Activated naive CD8-positive, alpha-beta T cell treated with anti-CD3 and anti-CD28 coated beads, Interleukin-2, amount 50 U/mL, for 24 hours (primary cell): Measurements from ENCODE around the gene HIPK2.

Source experiments
- ATAC-seq: fragments of 150-1000 bp; cut with Tn5 transposase; one replicate; pipeline ENCODE4 v1.10.0; 2021
- DNase-seq: peaks from one replicate; pipeline ENCODE4 v3.0.0; 2021
- H3K27ac Mint-ChIP-seq: one replicate; pipeline ENCODE4 v1.8.0; 2021; ENCODE audit warnings: mild to moderate bottlenecking, mixed read lengths
- H3K27me3 Mint-ChIP-seq: one replicate; pipeline ENCODE4 v1.8.0; 2021; ENCODE audit warnings: mixed read lengths
- H3K36me3 Mint-ChIP-seq: one replicate; pipeline ENCODE4 v1.8.0; 2021; ENCODE audit warnings: low read depth, mixed read lengths
- H3K4me1 Mint-ChIP-seq: one replicate; pipeline ENCODE4 v1.8.0; 2021; ENCODE audit warnings: mixed read lengths
- H3K4me3 Mint-ChIP-seq: one replicate; pipeline ENCODE4 v1.8.0; 2021; ENCODE audit warnings: mild to moderate bottlenecking, moderate library complexity, mixed read lengths
- H3K9me3 Mint-ChIP-seq: one replicate; pipeline ENCODE4 v1.8.0; 2021; ENCODE audit warnings: mixed read lengths

Gene HIPK2

DNA sequence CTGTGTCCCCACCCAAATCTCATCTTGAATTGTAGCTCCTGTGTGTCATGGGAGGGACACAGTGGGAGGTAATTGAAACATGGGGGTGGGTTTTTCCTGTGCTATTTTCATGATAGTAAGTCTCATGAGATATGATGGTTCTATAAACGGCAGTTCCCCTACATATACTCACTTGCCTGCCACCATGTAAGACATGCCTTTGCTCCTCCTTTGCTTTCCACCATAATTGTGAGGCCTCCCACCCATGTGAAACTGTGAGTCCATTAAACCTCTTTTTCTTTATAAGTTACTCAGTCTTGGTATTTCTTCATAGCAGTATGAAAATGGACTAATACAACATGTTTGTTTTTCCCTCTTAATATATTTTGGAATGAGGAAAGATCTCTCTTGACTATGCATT lies 26.8 kb upstream of the HIPK2 start:
- Mint-ChIP-seq H3K4me1 (peaks cover 7% of the 10 kb centered on the region), H3K36me3 (peaks cover 12% of the 10 kb centered on the region)

DNA sequence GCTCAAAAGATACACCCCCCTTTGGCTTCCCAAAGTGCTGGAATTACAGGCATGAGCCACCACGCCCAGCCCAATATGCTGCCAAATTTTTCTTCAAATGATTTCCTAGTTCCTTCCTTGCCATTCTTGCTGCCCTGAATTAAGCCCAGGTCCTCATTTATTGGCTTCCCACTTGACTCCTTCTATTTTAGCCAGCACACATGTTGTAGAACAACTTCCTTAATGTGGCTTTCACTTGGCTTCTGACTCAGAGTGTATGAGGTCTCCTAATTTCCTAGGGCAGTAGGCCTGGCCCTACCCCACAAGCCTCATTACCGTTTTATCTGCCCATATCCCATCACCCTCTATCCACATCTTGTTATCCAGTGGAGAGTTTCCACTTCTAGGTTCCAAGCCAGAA lies 21.8 kb upstream of the HIPK2 start:
- Mint-ChIP-seq H3K9me3 (peaks cover 14% of the 10 kb centered on the region), H3K36me3 (peaks cover 8% of the 10 kb centered on the region), H3K4me3 (no peak overlapping the region), H3K4me1 (peaks cover 16% of the 10 kb centered on the region), H3K27me3 (no peaks in the 10 kb centered on the region), H3K27ac (no peak overlapping the region)
- ATAC-seq (no peak), DNase-seq (no peak)

More for the DNA sequence above, 26.8 kb upstream of the HIPK2 start:
- Mint-ChIP-seq H3K4me3 (no peak overlapping the region), H3K27ac (no peak overlapping the region), H3K9me3 (peaks cover 13% of the 10 kb centered on the region), H3K27me3 (peaks cover 3% of the 10 kb centered on the region)
- no peak for ATAC-seq
- no peak for DNase-seq

DNA sequence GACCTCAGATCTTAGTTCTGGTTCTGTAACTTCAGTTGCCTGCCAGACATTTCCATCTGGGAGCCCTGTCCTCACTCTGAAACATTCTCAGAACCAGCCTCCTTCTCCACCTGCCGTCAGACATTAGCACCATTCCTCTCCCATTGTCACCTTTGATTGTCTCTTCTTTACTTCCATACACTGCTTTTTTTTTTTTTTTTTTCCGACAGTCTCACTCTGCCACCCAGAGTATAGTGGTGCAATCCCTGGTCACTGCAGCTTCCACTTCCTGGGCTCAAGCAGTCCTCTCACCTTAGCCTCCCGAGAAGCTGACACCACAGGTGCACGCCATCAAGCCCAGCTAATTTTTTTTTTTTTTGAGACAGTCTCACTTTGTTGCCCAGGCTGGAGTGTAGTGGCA lies 21.1 kb upstream of the HIPK2 start:
- peaks cover 16% of the 10 kb centered on the region for H3K4me1 Mint-ChIP-seq
- no peak for ATAC-seq
- H3K27ac Mint-ChIP-seq: no peak overlapping the region
- H3K27me3 Mint-ChIP-seq: no peaks in the 10 kb centered on the region
- peaks cover 6% of the 10 kb centered on the region for H3K36me3 Mint-ChIP-seq
- DNase-seq: no peak
- no peak overlapping the region for H3K4me3 Mint-ChIP-seq
- peaks cover 14% of the 10 kb centered on the region for H3K9me3 Mint-ChIP-seq

DNA sequence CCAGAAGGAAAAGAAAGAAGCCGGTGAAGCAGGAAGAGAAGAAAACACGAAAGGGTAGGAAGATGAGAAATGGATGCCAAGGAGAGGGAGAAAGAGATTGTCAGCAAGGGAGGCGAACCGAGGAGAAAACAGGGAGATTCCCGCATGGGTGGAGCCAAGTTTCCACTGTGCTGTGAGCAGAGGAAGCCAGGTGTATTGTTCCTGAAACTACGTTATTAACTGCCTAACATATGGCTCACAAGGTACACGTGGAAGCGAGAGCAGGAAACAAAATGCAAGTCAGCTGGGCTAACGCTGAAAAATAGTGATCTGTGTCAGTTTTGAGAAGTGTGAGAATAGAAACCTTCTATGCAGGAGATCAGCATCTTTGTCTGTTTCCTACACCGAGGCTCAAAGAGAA lies 20.4 kb upstream of the HIPK2 start:
- no peak overlapping the region for H3K27ac Mint-ChIP-seq
- peaks cover 15% of the 10 kb centered on the region for H3K4me1 Mint-ChIP-seq
- no peak for ATAC-seq
- H3K36me3 Mint-ChIP-seq: peaks cover 5% of the 10 kb centered on the region
- peaks cover 13% of the 10 kb centered on the region for H3K9me3 Mint-ChIP-seq
- H3K27me3 Mint-ChIP-seq: no peaks in the 10 kb centered on the region
- H3K4me3 Mint-ChIP-seq: no peak overlapping the region
- no peak for DNase-seq

DNA sequence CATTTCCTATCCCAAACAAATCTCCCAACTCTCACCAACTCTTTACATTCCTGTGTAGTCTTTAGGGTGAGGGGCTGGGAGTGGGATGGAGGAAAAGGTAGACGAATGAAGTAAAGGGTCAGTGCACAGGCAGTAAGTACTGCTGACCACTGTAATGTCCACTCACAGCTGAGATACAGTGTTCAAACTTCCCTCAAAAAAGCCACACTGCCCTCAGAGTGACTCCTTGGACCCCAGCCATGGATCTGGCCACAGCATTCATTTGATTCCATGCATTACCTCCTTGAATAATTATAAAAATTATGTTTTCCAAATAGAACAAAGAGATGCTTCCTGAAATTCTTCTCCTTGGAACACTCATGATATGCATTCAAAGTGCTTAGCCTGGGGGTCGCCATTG lies 19.8 kb upstream of the HIPK2 start:
- peaks cover 7% of the 10 kb centered on the region for H3K9me3 Mint-ChIP-seq
- H3K27me3 Mint-ChIP-seq: no peaks in the 10 kb centered on the region
- no peak for ATAC-seq
- no peaks in the 10 kb centered on the region for H3K36me3 Mint-ChIP-seq
- no peak for DNase-seq
- no peak overlapping the region for H3K27ac Mint-ChIP-seq
- no peak overlapping the region for H3K4me3 Mint-ChIP-seq
- H3K4me1 Mint-ChIP-seq: peaks cover 12% of the 10 kb centered on the region

DNA sequence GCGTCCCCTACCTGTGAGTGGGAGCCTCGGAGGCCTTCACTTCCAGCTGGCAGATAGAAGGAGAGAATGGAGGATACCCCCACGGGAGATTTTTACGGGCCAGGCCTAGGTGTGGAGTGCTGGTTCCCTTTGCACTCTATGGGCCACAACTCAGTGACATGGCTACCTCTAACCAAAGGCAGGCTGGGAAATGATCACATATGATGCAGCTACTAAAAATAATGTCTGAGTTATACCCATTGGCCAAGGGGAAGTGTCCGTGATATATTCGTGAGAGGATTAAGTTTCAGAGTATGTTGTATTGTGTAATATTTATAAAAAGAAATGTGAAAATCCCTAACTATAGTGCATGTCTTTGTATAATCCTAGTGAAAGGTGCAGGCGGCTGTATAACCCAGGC lies 13.5 kb upstream of the HIPK2 start:
- no peak overlapping the region for H3K27ac Mint-ChIP-seq
- ATAC-seq: no peak
- no peaks in the 10 kb centered on the region for H3K27me3 Mint-ChIP-seq
- H3K4me1 Mint-ChIP-seq: no peaks in the 10 kb centered on the region
- H3K36me3 Mint-ChIP-seq: no peaks in the 10 kb centered on the region
- no peak overlapping the region for H3K4me3 Mint-ChIP-seq
- no peak for DNase-seq
- H3K9me3 Mint-ChIP-seq: peaks cover 4% of the 10 kb centered on the region

DNA sequence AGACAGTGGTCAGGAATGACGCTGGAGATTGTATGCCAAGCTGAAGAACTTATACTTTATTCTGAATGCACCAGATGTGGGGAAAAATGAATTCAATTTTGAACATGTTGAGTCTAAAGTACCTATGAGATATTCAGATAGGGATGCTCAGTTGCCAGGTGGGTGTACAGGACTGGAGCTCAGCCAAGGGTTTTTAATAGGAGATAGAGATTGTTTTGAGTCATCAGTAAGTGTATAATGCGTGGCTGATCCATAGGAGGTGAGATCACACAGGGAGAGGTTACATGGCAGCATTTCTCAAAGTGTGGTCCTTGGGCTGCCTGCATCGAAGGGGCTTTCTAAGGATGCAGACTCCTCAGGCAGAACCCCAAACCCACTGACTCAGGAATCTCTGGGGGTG lies 6.8 kb upstream of the HIPK2 start:
- H3K4me3 Mint-ChIP-seq: no peak overlapping the region
- H3K27me3 Mint-ChIP-seq: peaks cover 7% of the 10 kb centered on the region
- ATAC-seq: no peak
- no peaks in the 10 kb centered on the region for H3K36me3 Mint-ChIP-seq
- no peak for DNase-seq
- no peak overlapping the region for H3K27ac Mint-ChIP-seq
- no peaks in the 10 kb centered on the region for H3K9me3 Mint-ChIP-seq
- peaks cover 3% of the 10 kb centered on the region for H3K4me1 Mint-ChIP-seq

DNA sequence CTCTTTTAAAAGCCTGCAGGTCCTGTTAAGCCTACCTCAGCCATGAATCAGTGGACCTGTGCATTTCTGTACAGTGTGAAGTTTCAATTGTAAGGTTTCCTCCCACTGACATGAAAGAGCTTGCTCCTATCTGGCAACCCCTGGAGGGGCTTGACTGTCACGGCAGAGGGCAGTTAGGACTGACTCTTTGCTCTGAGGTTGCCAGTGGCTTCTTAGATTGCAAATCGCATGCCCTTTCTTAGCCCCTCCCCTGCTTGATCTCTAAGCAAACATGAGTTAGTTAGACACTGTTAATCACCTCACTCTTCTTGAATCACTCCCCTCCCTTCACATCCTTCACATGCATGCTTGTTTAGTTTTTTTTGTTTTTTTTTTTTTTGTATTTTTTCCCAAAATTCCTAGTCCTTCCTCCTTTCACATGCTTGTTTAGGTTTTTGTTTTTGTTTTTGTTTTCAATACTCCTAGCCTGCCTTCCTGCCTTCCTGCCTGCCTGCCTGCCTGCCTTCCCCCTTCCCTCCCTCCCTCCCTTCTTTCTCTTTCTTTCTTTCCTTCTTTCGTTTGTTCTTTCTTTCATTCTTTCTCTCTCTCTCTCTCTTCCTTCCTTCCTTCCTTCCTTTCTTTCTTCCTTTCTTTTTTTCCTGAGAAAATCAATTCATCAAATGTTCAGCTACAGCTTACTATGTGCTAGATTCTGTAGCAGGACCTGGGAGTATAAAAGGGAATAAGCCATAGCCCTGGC lies 6.0 kb upstream of the HIPK2 start:
- Mint-ChIP-seq H3K4me3 (no peak overlapping the region), H3K9me3 (no peaks in the 10 kb centered on the region), H3K27me3 (peaks cover 15% of the 10 kb centered on the region), H3K36me3 (no peaks in the 10 kb centered on the region), H3K4me1 (peaks cover 10% of the 10 kb centered on the region), H3K27ac (no peak overlapping the region)
- DNase-seq (no peak), ATAC-seq (peak; percentile 63)

DNA sequence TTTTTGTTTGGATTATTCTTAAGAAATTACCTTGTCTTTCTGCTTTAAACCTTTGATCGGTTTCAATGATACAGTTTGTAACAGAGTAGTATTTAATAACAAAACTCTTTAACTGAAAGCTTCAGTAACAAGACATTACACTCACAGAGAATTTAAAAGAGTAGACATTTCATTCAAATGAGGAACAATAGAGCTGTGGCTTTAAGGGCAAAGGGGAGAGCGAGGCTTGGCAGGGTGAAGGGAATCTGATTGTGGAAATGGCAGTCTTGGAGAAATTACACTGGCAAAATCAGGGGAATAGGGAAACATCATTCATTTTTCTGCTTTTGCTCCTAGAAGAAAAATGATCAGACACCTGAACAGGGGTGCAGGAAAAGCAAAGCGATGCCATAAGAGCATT lies 5.1 kb upstream of the HIPK2 start:
- Mint-ChIP-seq H3K9me3 (no peaks in the 10 kb centered on the region), H3K27me3 (peaks cover 17% of the 10 kb centered on the region), H3K36me3 (no peaks in the 10 kb centered on the region), H3K4me1 (peaks cover 14% of the 10 kb centered on the region), H3K27ac (no peak overlapping the region), H3K4me3 (no peak overlapping the region)
- ATAC-seq: no peak
- DNase-seq: no peak

DNA sequence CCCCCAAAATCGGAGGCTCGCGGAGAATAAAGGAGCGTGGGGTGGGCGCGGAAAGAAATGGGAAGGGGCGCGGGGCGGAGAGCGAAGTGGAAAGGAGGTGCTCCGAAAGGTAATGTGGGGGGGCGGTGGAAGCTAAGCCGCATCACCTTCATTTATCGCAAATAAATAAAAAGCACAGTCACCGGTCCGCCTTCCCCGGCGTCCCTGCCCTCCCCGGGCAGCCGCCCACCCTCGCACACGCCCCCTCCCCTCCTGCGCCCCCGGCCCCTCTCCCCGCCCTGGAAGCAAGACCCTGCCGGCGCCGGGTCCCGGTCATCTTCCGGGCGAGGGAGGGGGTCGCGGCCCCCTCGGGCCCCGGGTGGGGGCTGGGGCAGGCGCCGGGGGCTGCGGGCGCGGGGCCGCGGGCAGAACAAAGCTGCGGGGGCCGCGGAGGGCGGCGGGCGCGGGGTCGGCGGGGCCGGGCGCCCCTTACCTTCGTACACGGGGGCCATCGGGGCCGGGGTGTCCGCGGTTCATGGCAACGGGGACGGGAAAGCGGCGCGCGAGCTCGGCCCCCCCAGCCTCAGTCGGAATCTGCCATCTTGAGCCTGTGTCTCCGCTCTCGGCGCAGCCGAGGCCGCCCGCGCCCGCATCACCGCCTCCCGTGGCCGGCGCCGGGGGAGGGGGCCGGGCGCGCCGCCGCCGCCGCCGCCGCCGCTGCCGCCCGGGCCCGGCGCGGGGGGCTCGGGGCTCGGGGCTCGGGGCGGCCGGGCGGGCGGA lies 486 bp downstream of the HIPK2 start:
- Mint-ChIP-seq H3K27me3 (peaks cover 17% of the 10 kb centered on the region), H3K36me3 (peaks cover 2% of the 10 kb centered on the region), H3K27ac (peak overlapping the region; percentile 90), H3K4me1 (peaks cover 53% of the 10 kb centered on the region), H3K4me3 (peak overlapping the region; percentile 90), H3K9me3 (no peaks in the 10 kb centered on the region)
- ATAC-seq: no peak
- peak; percentile 35 for DNase-seq

DNA sequence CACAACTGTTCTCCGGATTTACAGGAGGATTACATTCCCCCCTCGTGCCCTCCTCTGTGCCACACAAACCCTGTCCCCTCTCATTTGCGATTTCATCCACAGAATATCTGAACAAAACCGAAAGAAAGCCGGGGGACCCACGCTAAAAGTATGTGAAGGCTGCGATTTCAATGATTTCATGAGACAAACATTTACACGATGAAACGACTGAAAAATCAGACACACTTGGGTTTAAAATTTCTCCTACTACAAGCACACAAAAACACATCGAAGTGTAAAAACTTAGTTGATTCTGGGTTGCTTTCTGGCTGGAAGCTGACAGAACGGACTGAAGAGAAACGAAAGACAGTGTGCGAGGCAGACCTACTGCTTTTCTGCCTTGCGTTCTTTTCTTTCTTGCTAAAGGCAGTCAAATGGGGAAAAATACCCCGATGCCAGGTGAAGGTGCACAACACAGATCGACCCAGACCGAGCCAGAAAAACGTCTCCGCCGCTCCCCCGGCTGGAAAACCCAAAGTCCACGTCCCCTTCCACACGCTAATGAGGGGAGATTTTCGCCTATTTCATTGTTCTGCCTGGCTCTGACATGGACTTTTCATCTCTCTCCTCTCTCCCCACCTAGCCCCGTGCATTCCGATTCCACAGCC lies 1.2 kb downstream of the HIPK2 start:
- H3K9me3 Mint-ChIP-seq: no peaks in the 10 kb centered on the region
- H3K4me3 Mint-ChIP-seq: peak overlapping the region; percentile 90
- H3K27me3 Mint-ChIP-seq: peaks cover 17% of the 10 kb centered on the region
- H3K4me1 Mint-ChIP-seq: peaks cover 56% of the 10 kb centered on the region
- peak overlapping the region; percentile 90 for H3K27ac Mint-ChIP-seq
- no peak for ATAC-seq
- peaks cover 2% of the 10 kb centered on the region for H3K36me3 Mint-ChIP-seq
- peak; percentile 29 for DNase-seq

DNA sequence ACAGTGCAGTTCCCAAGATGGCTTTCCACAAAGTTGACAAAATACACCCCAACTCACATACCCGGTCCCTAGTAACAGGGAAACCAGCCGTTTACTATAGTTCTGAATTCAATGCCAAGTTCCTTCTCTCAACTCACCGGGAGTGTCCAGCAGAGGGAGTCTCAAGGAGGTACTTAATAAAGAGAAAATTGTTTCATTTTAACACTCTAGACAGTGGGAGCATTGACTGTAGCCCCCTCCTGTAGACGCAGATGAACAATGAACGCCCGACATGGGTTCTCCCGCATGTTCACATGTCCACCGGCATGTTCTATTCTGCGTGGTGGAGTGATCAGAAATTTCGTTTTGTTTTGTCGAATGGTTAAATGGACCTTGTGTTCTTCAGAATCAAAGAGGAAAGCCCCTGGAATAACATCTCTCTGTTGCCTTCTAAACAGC lies 1.9 kb downstream of the HIPK2 start:
- H3K4me1 Mint-ChIP-seq: peaks cover 63% of the 10 kb centered on the region
- DNase-seq: peak; percentile 60

DNA sequence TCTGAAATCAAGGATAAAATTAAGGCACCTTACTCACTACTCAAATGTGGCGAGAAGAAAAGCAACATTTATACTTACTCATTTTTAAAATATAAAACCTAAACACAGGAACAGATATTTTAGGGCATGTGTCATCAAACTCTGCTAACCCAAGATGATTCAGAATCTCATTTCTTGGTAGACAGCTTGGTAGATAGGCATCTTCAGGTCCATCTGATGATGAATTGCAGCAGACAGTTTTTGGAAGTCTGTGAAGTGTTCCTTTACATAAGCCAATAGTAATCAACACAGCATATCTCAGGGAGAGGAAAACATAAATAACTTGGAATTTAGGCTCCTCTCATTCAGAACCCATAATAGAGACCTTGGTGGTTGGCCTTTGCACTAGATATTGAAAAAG lies 3.4 kb downstream of the HIPK2 start:
- H3K27ac Mint-ChIP-seq: peak overlapping the region; percentile 90
- H3K27me3 Mint-ChIP-seq: peaks cover 7% of the 10 kb centered on the region
- ATAC-seq (peak; percentile 47), DNase-seq (no peak)
- H3K36me3 Mint-ChIP-seq: peaks cover 7% of the 10 kb centered on the region
- H3K9me3 Mint-ChIP-seq: no peaks in the 10 kb centered on the region
- H3K4me1 Mint-ChIP-seq: peaks cover 75% of the 10 kb centered on the region
- peak overlapping the region; percentile 90 for H3K4me3 Mint-ChIP-seq

More for the DNA sequence above, 1.9 kb downstream of the HIPK2 start:
- Mint-ChIP-seq H3K4me3 (peak overlapping the region; percentile 90), H3K9me3 (no peaks in the 10 kb centered on the region), H3K27me3 (peaks cover 17% of the 10 kb centered on the region), H3K27ac (peak overlapping the region; percentile 90), H3K36me3 (peaks cover 4% of the 10 kb centered on the region)
- ATAC-seq: peak; percentile 21

DNA sequence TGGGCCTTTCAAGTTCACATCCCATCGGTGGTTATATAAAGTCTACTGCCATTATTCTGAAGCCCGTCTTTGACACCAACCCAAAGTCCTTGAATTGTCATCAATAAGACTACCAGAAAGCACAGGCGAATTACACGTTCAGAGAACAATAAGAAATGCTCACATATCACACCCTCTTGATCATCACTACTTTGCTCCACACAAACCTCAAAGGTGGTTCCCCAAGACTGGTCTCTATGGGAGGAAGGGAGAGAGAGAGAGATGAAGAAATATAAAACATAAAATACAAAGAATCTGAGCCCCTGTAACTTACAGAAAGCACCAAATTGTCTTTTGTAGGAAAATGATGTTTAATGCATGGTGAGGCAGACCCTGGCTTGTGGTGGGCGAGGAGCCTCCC lies 4.4 kb downstream of the HIPK2 start:
- H3K27me3 Mint-ChIP-seq: no peaks in the 10 kb centered on the region
- no peaks in the 10 kb centered on the region for H3K9me3 Mint-ChIP-seq
- peak overlapping the region; percentile 90 for H3K27ac Mint-ChIP-seq
- H3K36me3 Mint-ChIP-seq: peaks cover 11% of the 10 kb centered on the region
- ATAC-seq: peak; percentile 67
- DNase-seq: no peak
- H3K4me1 Mint-ChIP-seq: peaks cover 76% of the 10 kb centered on the region
- H3K4me3 Mint-ChIP-seq: peak overlapping the region; percentile 55

DNA sequence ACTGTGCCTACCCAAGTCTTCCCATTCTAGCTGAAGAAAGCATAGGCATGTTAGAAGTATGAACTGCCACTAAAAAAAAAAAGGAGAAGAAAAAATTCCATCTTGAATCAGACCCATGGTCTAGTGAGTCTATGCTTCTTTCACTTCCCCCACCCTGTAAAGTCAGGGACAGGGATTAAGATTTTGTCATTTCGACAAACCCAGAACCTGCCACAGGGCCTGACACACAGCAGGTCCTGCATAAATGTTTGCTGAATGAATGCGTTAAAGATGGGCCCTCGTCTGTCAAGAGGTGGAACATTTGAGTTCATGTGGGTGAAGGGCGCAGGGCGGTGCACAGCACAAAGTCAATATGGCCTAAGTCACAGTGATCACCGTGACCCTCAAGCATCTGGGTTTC lies 4.9 kb downstream of the HIPK2 start:
- H3K36me3 Mint-ChIP-seq: peaks cover 11% of the 10 kb centered on the region
- H3K9me3 Mint-ChIP-seq: no peaks in the 10 kb centered on the region
- peaks cover 81% of the 10 kb centered on the region for H3K4me1 Mint-ChIP-seq
- DNase-seq: no peak
- peak overlapping the region; percentile 55 for H3K4me3 Mint-ChIP-seq
- H3K27me3 Mint-ChIP-seq: no peaks in the 10 kb centered on the region
- peak; percentile 22 for ATAC-seq
- peak overlapping the region; percentile 90 for H3K27ac Mint-ChIP-seq
